Spleen (tissue), 11 donors: ENCODE results near the gene HGS. TPM values are rescaled to one million over a fixed set of nuclear protein-coding genes. Genes with fewer than 3 reads are reported as not detected.

Experiments used
- DNase-seq: peaks from one replicate; pipeline ENCODE4 v3.0.0-alpha.2; 2020
- H3K27ac ChIP-seq, 8 donors: fragments of 200-600 bp; sonication (generic) in 7 of 8; 1 replicate in 4 of 8; 2 replicates in 4 of 8; pipeline versions ENCODE4 v1.5.0 to v1.8.0; 2016 to 2021; ENCODE audit warnings: inconsistent platforms in 4 of 8, mild to moderate bottlenecking in 4 of 8, moderate library complexity in 1 of 8
- H3K27me3 ChIP-seq, 7 donors: fragments of 200-600 bp; sonication (generic) in 6 of 7; replicated peaks in 1 of 7; 1 replicate in 4 of 7; 2 replicates in 3 of 7; pipeline versions ENCODE4 v1.5.0 to v1.8.0; 2016 to 2021; ENCODE audit warnings: inconsistent platforms in 3 of 7, mild to moderate bottlenecking in 1 of 7
- H3K36me3 ChIP-seq, 6 donors: fragments of 200-600 bp; sonication (generic) in 5 of 6; 1 replicate in 4 of 6; 2 replicates in 2 of 6; pipeline versions ENCODE4 v1.5.0 to v1.8.0; 2016 to 2021; ENCODE audit warnings: inconsistent platforms in 2 of 6
- H3K4me1 ChIP-seq, 6 donors: fragments of 200-600 bp; sonication (generic) in 5 of 6; 1 replicate in 3 of 6; 2 replicates in 3 of 6; pipeline versions ENCODE4 v1.5.0 to v1.8.0; 2016 to 2021; ENCODE audit warnings: inconsistent platforms in 3 of 6
- H3K4me3 ChIP-seq, 8 donors: fragments of 200-600 bp; sonication (generic) in 7 of 8; 1 replicate in 4 of 8; 2 replicates in 4 of 8; pipeline versions ENCODE4 v1.5.0 to v1.8.0; 2016 to 2021; ENCODE audit warnings: inconsistent platforms in 4 of 8, mild to moderate bottlenecking in 4 of 8, moderate library complexity in 2 of 8
- H3K9me3 ChIP-seq, 8 donors: fragments of 200-600 bp; sonication (generic) in 7 of 8; 1 replicate in 4 of 8; 2 replicates in 4 of 8; pipeline versions ENCODE4 v1.5.0 to v1.8.0; 2016 to 2021; ENCODE audit warnings: inconsistent platforms in 4 of 8
- CTCF ChIP-seq, 11 experiments: fragments of 200-600 bp in 7 of 11; fragments of 450-650 bp in 4 of 11; sonication (generic) in 4 of 11; IDR thresholded peaks in 8 of 11; conservative IDR thresholded peaks in 3 of 11; 1 replicate in 7 of 11; 2 replicates in 4 of 11; pipeline versions ENCODE4 v1.4.0 to v1.8.0; 2016 to 2021; ENCODE audit warnings: antibody characterized with exemption in 11 of 11, inconsistent platforms in 4 of 11, mild to moderate bottlenecking in 1 of 11
- POLR2A ChIP-seq, 3 donors: fragments of 450-650 bp; IDR thresholded peaks; one replicate each; pipeline ENCODE4 v1.5.1; 2017; ENCODE audit warnings: antibody characterized with exemption in 3 of 3, mild to moderate bottlenecking in 1 of 3
- POLR2AphosphoS5 ChIP-seq, 3 donors: sonication (generic); formaldehyde crosslinking; IDR thresholded peaks; one replicate each; pipeline ENCODE4 v1.5.1; 2017; ENCODE audit warnings: antibody characterized with exemption in 3 of 3
- WGBS, 5 donors: extraction: QIAGEN DNeasy Blood & Tissue Kit in 3 of 5; methylation state at CpG; one replicate each; pipeline versions ENCODE4 v1.1.5 to v1.1.7; 2013 to 2018; 5-methylcytosine and 5-hydroxymethylcytosine counted together
- intact Hi-C: fragments of 100-400 bp; cut with DNase I; formaldehyde crosslinking; loops from one replicate; pipeline ENCODE4 v1.15.0; 2023; ENCODE audit warnings: low total_unique reads
- polyA plus RNA-seq, 3 donors: library from polyadenylated mRNA; stranded (reverse); fragments of 200-250 nt; gene quantifications; one replicate each; pipeline ENCODE4 v1.2.1, GENCODE V29; 2013
- total RNA-seq, 7 donors: library from RNA; depleted of rRNA in 3 of 7; stranded (reverse); fragments of >200 nt in 3 of 7; fragmentation: NEBNext Ultra II Directional in 4 of 7; extraction: Animal tissue kit (Norgen Biotek cat#: 25700) in 4 of 7; gene quantifications; one replicate each; pipeline versions ENCODE4 v1.1.0 to v1.2.1, GENCODE V29; 2016 to 2021
- donor health status: healthy with polysubstance abuse.
- donor health status: DM: no; HTN: no; CAD: no; lungs with moderate emphysema.
- donor health status: DM: no; HTN: no; CAD: no.
- donor health status: Bipolar disorder and iron deficiency.
- donor health status: healthy.
- donor health status: DM: no; HTN: no; CAD: no.
- donor health status: DM: yes; HTN: yes; CAD: no.

HGS gene
- total and polyA plus RNA-seq, 10 donors: 61.3 to 134 (median 106) TPM

DNA sequence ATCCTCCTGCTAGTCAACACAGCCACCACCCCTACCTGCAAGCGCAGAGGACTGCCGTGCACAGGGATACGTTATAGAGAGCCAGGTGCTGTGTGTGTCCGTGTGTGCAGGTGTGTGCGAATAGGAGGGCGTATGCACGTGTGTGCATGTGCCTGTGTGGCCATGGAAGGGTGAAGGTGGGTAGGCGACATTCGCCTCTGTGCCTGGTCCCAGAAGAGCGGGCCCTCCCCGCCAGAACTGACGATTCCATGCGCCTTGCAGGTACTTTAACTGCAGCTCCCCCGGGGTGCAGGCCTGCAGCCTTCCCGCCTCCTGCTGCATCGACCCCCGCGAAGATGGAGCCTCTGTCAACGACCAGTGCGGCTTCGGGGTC is 36.2 kb upstream of the HGS start:
- Histone ChIP-seq H3K27ac (no peak overlapping the region), H3K9me3 (peaks cover 0 to 11% (median 0%) of the 10 kb centered on the region in 8 donors), H3K4me3 (no peak overlapping the region), H3K36me3 (no peaks in the 10 kb centered on the region), H3K4me1 (peaks cover 0 to 6% (median 0%) of the 10 kb centered on the region in 6 donors), H3K27me3 (peaks cover 0 to 56% (median 36%) of the 10 kb centered on the region in 7 donors)
- intact Hi-C loops: no loop called here
- no peak for DNase-seq
- 47 to 75% (median 52%) methylated on average over 14 to 21 of the region's 21 CpGs for WGBS, 5 donors
- TF ChIP-seq POLR2A (IDR thresholded peaks at IDR 0.05): no peak
- no peak for TF ChIP-seq CTCF (IDR thresholded peaks at IDR 0.05 in 8 of 11, conservative IDR thresholded peaks at IDR 0.05 in 3 of 11)
- no peak for TF ChIP-seq POLR2AphosphoS5 (IDR thresholded peaks at IDR 0.05)

DNA sequence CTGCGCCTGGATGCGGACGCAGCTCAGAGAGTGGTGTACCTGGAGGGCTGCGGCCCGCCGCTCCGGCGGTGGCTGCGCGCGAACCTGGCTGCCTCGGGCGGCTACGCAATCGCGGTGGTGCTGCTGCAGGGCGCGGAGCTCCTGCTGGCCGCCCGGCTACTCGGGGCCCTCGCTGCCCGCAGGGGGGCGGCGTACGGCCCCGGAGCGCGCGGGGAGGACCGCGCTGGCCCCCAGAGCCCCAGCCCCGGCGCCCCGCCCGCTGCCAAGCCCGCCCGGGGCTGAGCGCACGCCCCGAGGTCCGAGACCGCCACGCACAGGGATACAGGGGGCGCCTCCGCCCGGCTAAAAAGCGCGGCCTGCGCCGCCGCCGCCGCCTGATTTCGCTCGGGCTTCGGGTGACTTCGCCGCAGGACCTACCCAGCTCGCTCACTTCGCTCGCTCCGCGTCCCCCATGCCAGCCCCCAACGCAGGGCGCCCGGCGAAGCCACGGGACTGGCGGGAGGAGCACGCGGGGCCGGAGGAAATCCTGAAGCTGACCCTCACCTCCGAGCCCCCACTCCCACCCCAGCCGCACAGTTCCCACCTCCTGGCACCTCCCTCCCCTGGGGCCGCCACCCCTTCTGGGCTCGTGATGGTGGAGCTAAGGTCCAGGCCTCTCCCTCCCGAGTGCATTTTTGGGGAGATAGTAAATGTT is 35.7 kb upstream of the HGS start:
- no peak for DNase-seq
- Histone ChIP-seq H3K27me3 (peaks cover 0 to 62% (median 36%) of the 10 kb centered on the region in 7 donors), H3K4me3 (peak overlapping the region in 1 of 8 donors; percentile 3), H3K9me3 (peaks cover 0 to 11% (median 0%) of the 10 kb centered on the region in 8 donors), H3K36me3 (no peaks in the 10 kb centered on the region), H3K27ac (no peak overlapping the region), H3K4me1 (peaks cover 0 to 11% (median 2%) of the 10 kb centered on the region in 6 donors)
- intact Hi-C loops: no loop called here
- TF ChIP-seq CTCF (IDR thresholded peaks at IDR 0.05 in 8 of 11, conservative IDR thresholded peaks at IDR 0.05 in 3 of 11): no peak
- no peak for TF ChIP-seq POLR2AphosphoS5 (IDR thresholded peaks at IDR 0.05)
- TF ChIP-seq POLR2A (IDR thresholded peaks at IDR 0.05): no peak
- WGBS, 5 donors: 14 to 47% (median 19%) methylated on average over 8 to 78 of the region's 78 CpGs

DNA sequence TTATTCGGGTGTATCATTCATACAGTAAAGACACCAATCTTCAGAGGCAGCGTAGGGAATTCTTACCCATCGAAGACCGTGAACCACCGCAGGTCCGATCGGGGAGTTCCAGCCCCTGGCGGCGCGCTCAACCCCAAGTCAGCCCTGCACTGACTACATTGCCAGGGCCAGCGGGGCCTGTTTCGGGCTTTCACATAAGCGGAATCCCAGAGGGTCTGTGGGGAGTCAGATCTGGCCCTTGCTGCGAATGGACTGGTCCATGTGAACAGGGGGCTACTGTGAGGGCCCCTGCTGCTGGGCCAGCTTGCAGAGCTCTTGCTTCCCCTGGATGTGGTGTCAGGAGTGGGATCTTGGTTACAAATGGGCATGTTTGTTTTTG is 35.1 kb upstream of the HGS start:
- Histone ChIP-seq H3K27me3 (peaks cover 0 to 67% (median 36%) of the 10 kb centered on the region in 7 donors), H3K4me3 (no peak overlapping the region), H3K36me3 (no peaks in the 10 kb centered on the region), H3K27ac (no peak overlapping the region), H3K4me1 (peaks cover 0 to 17% (median 8%) of the 10 kb centered on the region in 6 donors), H3K9me3 (peaks cover 0 to 11% (median 0%) of the 10 kb centered on the region in 8 donors)
- WGBS, 5 donors: 56 to 69% (median 66%) methylated on average over 13 to 14 of the region's 14 CpGs
- no peak for TF ChIP-seq POLR2AphosphoS5 (IDR thresholded peaks at IDR 0.05)
- no peak for TF ChIP-seq CTCF (IDR thresholded peaks at IDR 0.05 in 8 of 11, conservative IDR thresholded peaks at IDR 0.05 in 3 of 11)
- TF ChIP-seq POLR2A (IDR thresholded peaks at IDR 0.05): no peak
- no peak for DNase-seq
- intact Hi-C loops: no loop called here

DNA sequence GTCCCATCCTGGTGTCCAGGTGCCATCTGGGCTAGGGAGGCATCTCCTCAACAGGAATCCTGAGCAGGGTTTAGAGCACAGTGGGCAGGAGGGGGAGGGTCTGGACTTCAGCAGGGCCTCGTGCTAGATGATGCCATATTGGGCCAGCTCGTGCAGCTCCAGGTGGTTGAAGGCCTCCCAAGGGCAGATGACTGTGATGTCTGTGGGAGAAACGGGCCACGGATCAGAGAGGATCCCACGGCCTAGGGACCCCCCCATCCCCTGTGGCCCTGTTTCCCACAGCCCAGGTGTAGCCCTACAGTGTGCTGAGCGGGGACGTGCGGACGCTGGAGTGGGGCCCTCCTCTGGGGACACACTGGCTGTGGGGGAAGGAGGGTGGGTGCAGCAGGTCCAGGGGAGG is 32.9 kb upstream of the HGS start:
- Histone ChIP-seq H3K36me3 (no peaks in the 10 kb centered on the region), H3K9me3 (peaks cover 0 to 11% (median 0%) of the 10 kb centered on the region in 8 donors), H3K27me3 (peaks cover 0 to 86% (median 36%) of the 10 kb centered on the region in 7 donors), H3K4me1 (peaks cover 0 to 34% (median 12%) of the 10 kb centered on the region in 6 donors), H3K4me3 (no peak overlapping the region), H3K27ac (no peak overlapping the region)
- DNase-seq: no peak
- intact Hi-C loops: no loop called here
- TF ChIP-seq POLR2AphosphoS5 (IDR thresholded peaks at IDR 0.05) (no peak), CTCF (IDR thresholded peaks at IDR 0.05 in 8 of 11, conservative IDR thresholded peaks at IDR 0.05 in 3 of 11) (no peak), POLR2A (IDR thresholded peaks at IDR 0.05) (no peak)
- WGBS, 5 donors: 68 to 92% (median 81%) methylated on average over 8 to 9 of the region's 9 CpGs
